22Rv1 (cell line): ENCODE results near the gene UBTF.

Experiments used
- H3K27ac ChIP-seq: fragments of 450-650 bp; 2 replicates; pipeline ENCODE4 v1.5.1; 2017
- CTCF ChIP-seq: fragments of 450-650 bp; IDR thresholded peaks from 2 replicates; pipeline ENCODE4 v1.5.1; 2017; ENCODE audit warnings: mild to moderate bottlenecking
- ZFX ChIP-seq: fragments of 450-650 bp; IDR thresholded peaks from 2 replicates; pipeline ENCODE4 v1.6.1; 2017; ENCODE audit warnings: antibody characterized with exemption, borderline replicate concordance

Gene UBTF

GRCh38 chr17:44192750-44193149 lies 26.7 kb downstream of the UBTF start:
- TF ChIP-seq ZFX (no peak), CTCF (no peak)
- peak overlapping the region; percentile 52 for H3K27ac ChIP-seq

GRCh38 chr17:44191941-44192496 lies 27.5 kb downstream of the UBTF start:
- TF ChIP-seq CTCF = no peak
- no peak for TF ChIP-seq ZFX
- peak overlapping the region; percentile 52 for H3K27ac ChIP-seq

GRCh38 chr17:44191369-44191768 lies 28.1 kb downstream of the UBTF start:
- TF ChIP-seq CTCF (no peak), ZFX (no peak)
- H3K27ac ChIP-seq = peak overlapping the region; percentile 52

GRCh38 chr17:44190481-44190880 lies 29.0 kb downstream of the UBTF start:
- H3K27ac ChIP-seq = 0 out of 2 replicates have a peak overlapping the region, but pooled peaks have one; percentile 52
- no peak for TF ChIP-seq ZFX
- TF ChIP-seq CTCF = no peak

- H3K27ac ChIP-seq = peak overlapping the region; percentile 95; the same call in 1 of the 2 replicates
- TF ChIP-seq ZFX (no peak), CTCF (no peak)
Observed at GRCh38 chr17:44188576-44189403, 30.7 kb downstream of the UBTF start.

GRCh38 chr17:44187131-44187899 lies 32.2 kb downstream of the UBTF start:
- no peak for TF ChIP-seq ZFX
- no peak for TF ChIP-seq CTCF
- H3K27ac ChIP-seq = peak overlapping the region; percentile 95
